GM04503 (cell line): ENCODE data around the gene RFTN2.

Source experiments
- DNase-seq: peaks from one replicate; pipeline ENCODE4 v3.0.0-alpha.2; 2012; ENCODE audit warnings: low read depth

The RFTN2 gene

DNA sequence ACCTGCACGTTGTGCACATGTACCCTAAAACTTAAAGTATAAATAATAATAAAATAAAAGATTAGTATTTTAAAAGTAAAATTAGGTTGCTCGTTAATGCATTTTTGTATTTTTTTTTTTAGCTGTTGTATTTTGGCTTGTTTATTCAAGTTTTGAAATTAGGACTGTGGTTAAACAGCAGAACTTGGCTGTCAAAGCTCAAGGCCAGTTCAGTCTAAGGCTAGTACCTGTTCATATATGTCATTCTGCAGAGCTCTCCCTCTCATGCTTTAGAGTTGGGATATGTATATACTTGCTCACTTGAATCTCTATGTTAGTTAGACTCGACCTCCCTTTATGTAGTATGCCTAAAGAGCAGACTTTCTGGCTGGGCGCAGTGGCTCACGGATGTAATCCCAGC, 126.8 kb downstream of the RFTN2 start:
- DNase-seq, result no peak

DNA sequence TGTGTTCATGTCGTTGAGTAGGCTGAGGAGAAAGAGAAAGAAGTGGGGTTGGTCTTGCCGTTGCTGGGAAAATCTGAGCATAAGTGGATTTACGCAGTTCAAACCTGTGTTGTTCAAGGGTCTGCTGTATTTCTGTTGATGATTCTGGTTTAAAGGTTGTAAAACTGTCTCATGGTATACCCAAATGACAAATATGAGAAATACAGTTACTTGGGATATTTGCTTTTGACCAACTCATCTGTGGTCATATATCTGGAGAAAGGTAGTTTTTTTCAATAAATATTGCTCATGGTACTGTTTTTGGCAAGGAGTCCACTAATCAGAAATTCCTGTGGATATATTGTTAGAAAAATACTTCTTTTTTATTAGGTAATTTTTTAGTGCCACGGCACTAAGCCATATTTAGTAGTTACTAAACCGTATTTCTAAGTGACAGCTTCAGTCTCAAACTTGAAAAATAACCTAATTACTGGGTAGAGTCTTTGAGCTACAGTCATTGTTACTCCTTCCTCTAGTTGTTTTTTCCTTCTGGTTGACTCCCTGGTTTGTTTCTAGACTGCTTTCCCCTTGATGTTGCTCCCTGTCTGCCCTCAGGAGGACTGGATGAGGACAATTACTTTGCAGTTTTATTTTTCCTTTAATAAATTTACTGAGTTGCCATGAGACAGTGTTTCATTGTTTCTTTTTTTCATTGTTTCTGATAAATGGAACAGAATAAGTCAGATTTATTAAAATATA, 128.1 kb downstream of the RFTN2 start:
- no peak for DNase-seq

DNA sequence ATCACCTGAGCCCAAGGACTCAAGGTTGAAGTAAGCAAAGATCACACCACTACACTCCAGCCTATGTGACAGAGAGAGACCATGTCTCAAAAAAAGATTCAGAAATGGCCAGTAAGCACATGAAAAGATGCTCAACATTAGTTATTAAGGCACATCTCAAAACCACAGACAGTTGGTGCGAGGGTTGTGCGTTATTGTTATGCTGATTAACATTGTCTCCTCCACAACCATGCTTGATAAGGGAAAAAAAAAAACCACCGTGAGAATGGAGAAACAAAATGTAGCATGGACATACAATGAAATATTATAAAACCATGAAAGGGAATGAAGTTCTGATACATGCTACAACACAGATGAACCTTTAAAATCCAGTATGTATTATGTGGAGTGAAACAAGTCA, 132.2 kb downstream of the RFTN2 start:
- DNase-seq, result no peak

DNA sequence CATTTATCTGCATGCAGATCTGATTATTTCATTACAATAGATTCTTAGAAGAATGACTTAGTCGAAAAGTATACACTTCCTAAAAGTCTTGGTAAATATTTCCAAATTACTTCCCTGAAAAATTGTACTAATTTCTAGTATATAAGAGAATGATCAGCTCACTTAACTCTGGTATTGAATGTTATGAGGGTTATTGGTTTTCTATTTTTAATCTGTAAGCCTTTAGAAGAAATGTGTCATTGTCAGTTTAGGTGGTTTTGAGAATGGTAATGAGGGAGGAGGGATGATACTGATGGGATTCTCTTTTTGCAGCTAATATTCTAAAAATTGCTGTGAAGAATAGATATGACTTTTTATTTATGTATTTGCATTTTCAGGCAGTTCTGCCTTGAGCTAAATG, 135.7 kb downstream of the RFTN2 start:
- no peak for DNase-seq

DNA sequence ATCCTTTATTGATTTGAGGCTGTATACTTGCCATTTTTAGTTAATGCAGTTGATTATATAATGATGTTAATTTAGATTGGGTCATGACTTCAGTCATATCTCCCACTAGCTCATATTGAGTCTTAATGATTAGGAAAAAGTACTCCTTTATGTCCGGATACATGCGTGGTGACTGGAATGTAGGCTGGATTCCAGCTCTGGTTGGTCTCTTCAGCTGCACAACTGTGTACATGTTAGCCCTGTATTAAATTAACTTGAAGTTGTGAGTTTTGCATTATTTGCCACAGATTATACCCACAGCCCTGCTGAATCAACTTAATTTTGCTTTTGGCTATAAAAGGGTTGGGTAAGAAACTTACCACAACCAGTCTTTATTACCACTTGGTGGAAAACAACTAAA, 137.0 kb downstream of the RFTN2 start:
- DNase-seq, result no peak
